ENCODE results near the gene PCDHGA9.
"Not testable (repeated sequence)": the region's sequence is repeated elsewhere in the genome, so short reads cannot be mapped to it uniquely, and the experiment has no call there.

GRCh38 chr5:141407790-141408505 lies 5.4 kb downstream of the PCDHGA9 start, which contains the start of gene PCDHGB6:
- TF ChIP-seq EZH2 (IDR thresholded peaks at IDR 0.05; ENCODE audit: insufficient read depth, poor library complexity, severe bottlenecking); EZH2phosphoT487 (IDR thresholded peaks at IDR 0.05; ENCODE audit: insufficient read depth, low read depth): not testable (repeated sequence)

All from GM23248 (cell line).